Activated T-helper 2 cell treated with anti-CD3 and anti-CD28 coated beads, Interferon-gamma antibody, Interleukin-2, Interleukin-4, amounts not matched to agents 10 μg/mL and 5 μg/mL and 100 μg/mL, durations not matched to agents 14 hours and 24 hours and 36 hours (primary cell): Measurements from ENCODE around the gene SPATA3. TPM values are rescaled to one million over a fixed set of nuclear protein-coding genes. Genes with fewer than 3 reads are reported as not detected.

ENCODE experiments used
- DNase-seq: peaks from one replicate; pipeline ENCODE4 v3.0.0; 2021; ENCODE audit warnings: low spot score
- H3K27ac Mint-ChIP-seq: one replicate; pipeline ENCODE4 v1.8.0; 2021; ENCODE audit warnings: mixed read lengths
- H3K27me3 Mint-ChIP-seq: one replicate; pipeline ENCODE4 v1.8.0; 2021; ENCODE audit warnings: low read depth, mixed read lengths
- H3K36me3 Mint-ChIP-seq: one replicate; pipeline ENCODE4 v1.8.0; 2021; ENCODE audit warnings: low read depth, mixed read lengths
- H3K4me1 Mint-ChIP-seq: one replicate; pipeline ENCODE4 v1.8.0; 2021; ENCODE audit warnings: low read depth, mixed read lengths
- H3K4me3 Mint-ChIP-seq: one replicate; pipeline ENCODE4 v1.8.0; 2021; ENCODE audit warnings: low read depth, mild to moderate bottlenecking, moderate library complexity, mixed read lengths
- H3K9me3 Mint-ChIP-seq: one replicate; pipeline ENCODE4 v1.8.0; 2021; ENCODE audit warnings: mixed read lengths
- intact Hi-C: fragments of 100-400 bp; cut with micrococcal nuclease; formaldehyde crosslinking; loops from one replicate; pipeline ENCODE4 v1.15.1; 2023
- total RNA-seq: library from RNA; stranded (reverse); gene quantifications from 2 replicates; pipeline ENCODE4 v1.2.3, GENCODE V29; 2022

SPATA3 gene
- total RNA-seq, 1 donor from 2014 or later, result not detected

GRCh38 chr2:230987137-230988020 lies 8.5 kb upstream of the SPATA3 start:
- no peaks in the 10 kb centered on the region for H3K36me3 Mint-ChIP-seq
- H3K27me3 Mint-ChIP-seq, result peaks cover 40% of the 10 kb centered on the region
- intact Hi-C loops, result loop anchor here (1.0 kb wide), 3 partner anchors 85 to 163 kb away; no protein-coding TSS in a partner anchor
- peak; percentile 63 for DNase-seq
- H3K27ac Mint-ChIP-seq, result no peak overlapping the region
- no peaks in the 10 kb centered on the region for H3K9me3 Mint-ChIP-seq
- H3K4me1 Mint-ChIP-seq, result peaks cover 29% of the 10 kb centered on the region
- peak overlapping the region; percentile 58 for H3K4me3 Mint-ChIP-seq

- Mint-ChIP-seq H3K4me1 (peaks cover 17% of the 10 kb centered on the region), H3K9me3 (no peaks in the 10 kb centered on the region), H3K36me3 (no peaks in the 10 kb centered on the region), H3K4me3 (no peak overlapping the region), H3K27ac (no peak overlapping the region), H3K27me3 (peaks cover 48% of the 10 kb centered on the region)
- intact Hi-C loops, result no loop called here
- no peak for DNase-seq
These were observed 6.2 kb upstream of the SPATA3 start for GRCh38 chr2:230989731-230990130.

- Mint-ChIP-seq H3K4me1 (peaks cover 12% of the 10 kb centered on the region), H3K36me3 (no peaks in the 10 kb centered on the region), H3K27ac (no peak overlapping the region), H3K9me3 (no peaks in the 10 kb centered on the region), H3K4me3 (no peak overlapping the region), H3K27me3 (peaks cover 51% of the 10 kb centered on the region)
- intact Hi-C loops, result no loop called here
- DNase-seq, result no peak
These were observed 5.6 kb upstream of the SPATA3 start for GRCh38 chr2:230990131-230990898.

- peaks cover 7% of the 10 kb centered on the region for H3K4me1 Mint-ChIP-seq
- peaks cover 49% of the 10 kb centered on the region for H3K27me3 Mint-ChIP-seq
- DNase-seq, result no peak
- H3K4me3 Mint-ChIP-seq, result no peak overlapping the region
- no peaks in the 10 kb centered on the region for H3K9me3 Mint-ChIP-seq
- H3K36me3 Mint-ChIP-seq, result no peaks in the 10 kb centered on the region
- intact Hi-C loops, result no loop called here
- no peak overlapping the region for H3K27ac Mint-ChIP-seq
These were observed 5.1 kb upstream of the SPATA3 start for GRCh38 chr2:230990899-230991150.

- intact Hi-C loops, result no loop called here
- no peak overlapping the region for H3K4me3 Mint-ChIP-seq
- no peak for DNase-seq
- H3K27ac Mint-ChIP-seq, result no peak overlapping the region
- H3K9me3 Mint-ChIP-seq, result no peaks in the 10 kb centered on the region
- H3K4me1 Mint-ChIP-seq, result peaks cover 3% of the 10 kb centered on the region
- H3K36me3 Mint-ChIP-seq, result no peaks in the 10 kb centered on the region
- peaks cover 50% of the 10 kb centered on the region for H3K27me3 Mint-ChIP-seq
These were observed 4.3 kb upstream of the SPATA3 start for GRCh38 chr2:230991598-230991997.

- no peak for DNase-seq
These were observed 740 bp downstream of the SPATA3 start for GRCh38 chr2:230996661-230997060.

GRCh38 chr2:230998882-230999281 lies 3.0 kb downstream of the SPATA3 start:
- H3K36me3 Mint-ChIP-seq, result no peaks in the 10 kb centered on the region
- no peak overlapping the region for H3K4me3 Mint-ChIP-seq
- intact Hi-C loops, result no loop called here
- no peaks in the 10 kb centered on the region for H3K4me1 Mint-ChIP-seq
- no peak overlapping the region for H3K27ac Mint-ChIP-seq
- peaks cover 45% of the 10 kb centered on the region for H3K27me3 Mint-ChIP-seq
- no peak for DNase-seq
- H3K9me3 Mint-ChIP-seq, result no peaks in the 10 kb centered on the region

More at GRCh38 chr2:230996661-230997060, 740 bp downstream of the SPATA3 start:
- no peaks in the 10 kb centered on the region for H3K4me1 Mint-ChIP-seq
- H3K36me3 Mint-ChIP-seq, result no peaks in the 10 kb centered on the region
- H3K9me3 Mint-ChIP-seq, result no peaks in the 10 kb centered on the region
- H3K4me3 Mint-ChIP-seq, result no peak overlapping the region
- intact Hi-C loops, result no loop called here
- no peak overlapping the region for H3K27ac Mint-ChIP-seq
- peaks cover 58% of the 10 kb centered on the region for H3K27me3 Mint-ChIP-seq

- H3K4me3 Mint-ChIP-seq, result no peak overlapping the region
- no peaks in the 10 kb centered on the region for H3K4me1 Mint-ChIP-seq
- no peak overlapping the region for H3K27ac Mint-ChIP-seq
- no peaks in the 10 kb centered on the region for H3K9me3 Mint-ChIP-seq
- H3K27me3 Mint-ChIP-seq, result peaks cover 40% of the 10 kb centered on the region
- H3K36me3 Mint-ChIP-seq, result no peaks in the 10 kb centered on the region
- intact Hi-C loops, result no loop called here
- DNase-seq, result no peak
These were observed 3.6 kb downstream of the SPATA3 start for GRCh38 chr2:230999477-230999876.

- Mint-ChIP-seq H3K27me3 (peaks cover 37% of the 10 kb centered on the region), H3K27ac (no peak overlapping the region), H3K4me3 (no peak overlapping the region)
These were observed 4.4 kb downstream of the SPATA3 start for GRCh38 chr2:231000211-231000904.

GRCh38 chr2:231001036-231001435 lies 5.1 kb downstream of the SPATA3 start:
- Mint-ChIP-seq H3K27ac (no peak overlapping the region), H3K4me1 (no peaks in the 10 kb centered on the region), H3K4me3 (no peak overlapping the region), H3K9me3 (peaks cover 11% of the 10 kb centered on the region), H3K27me3 (peaks cover 37% of the 10 kb centered on the region), H3K36me3 (peaks cover 4% of the 10 kb centered on the region)
- DNase-seq, result no peak
- intact Hi-C loops, result no loop called here

More at GRCh38 chr2:231000211-231000904, 4.4 kb downstream of the SPATA3 start:
- Mint-ChIP-seq H3K36me3 (peaks cover 1% of the 10 kb centered on the region), H3K9me3 (peaks cover 8% of the 10 kb centered on the region), H3K4me1 (no peaks in the 10 kb centered on the region)
- intact Hi-C loops, result no loop called here
- no peak for DNase-seq

GRCh38 chr2:231001921-231002320 lies 6.0 kb downstream of the SPATA3 start:
- peaks cover 32% of the 10 kb centered on the region for H3K27me3 Mint-ChIP-seq
- DNase-seq, result no peak
- intact Hi-C loops, result no loop called here
- peaks cover 11% of the 10 kb centered on the region for H3K9me3 Mint-ChIP-seq
- H3K4me1 Mint-ChIP-seq, result no peaks in the 10 kb centered on the region
- peaks cover 4% of the 10 kb centered on the region for H3K36me3 Mint-ChIP-seq
- no peak overlapping the region for H3K27ac Mint-ChIP-seq
- no peak overlapping the region for H3K4me3 Mint-ChIP-seq

GRCh38 chr2:231002641-231003040 lies 6.7 kb downstream of the SPATA3 start:
- no peak overlapping the region for H3K27ac Mint-ChIP-seq
- H3K36me3 Mint-ChIP-seq, result peaks cover 4% of the 10 kb centered on the region
- H3K27me3 Mint-ChIP-seq, result peaks cover 29% of the 10 kb centered on the region
- H3K4me1 Mint-ChIP-seq, result no peaks in the 10 kb centered on the region
- H3K9me3 Mint-ChIP-seq, result peaks cover 11% of the 10 kb centered on the region
- intact Hi-C loops, result no loop called here
- H3K4me3 Mint-ChIP-seq, result no peak overlapping the region
- no peak for DNase-seq

- intact Hi-C loops, result no loop called here
- peaks cover 4% of the 10 kb centered on the region for H3K36me3 Mint-ChIP-seq
- H3K27me3 Mint-ChIP-seq, result peaks cover 28% of the 10 kb centered on the region
- peaks cover 11% of the 10 kb centered on the region for H3K9me3 Mint-ChIP-seq
- H3K4me3 Mint-ChIP-seq, result no peak overlapping the region
- no peaks in the 10 kb centered on the region for H3K4me1 Mint-ChIP-seq
- DNase-seq, result no peak
- no peak overlapping the region for H3K27ac Mint-ChIP-seq
These were observed 7.3 kb downstream of the SPATA3 start for GRCh38 chr2:231003186-231003585.
